ENCODE data around the gene MYO7B.

Gene MYO7B

GRCh38 chr2:127626917-127627739, 91.6 kb downstream of the MYO7B start:
- DNase-seq (ENCODE audit: low spot score), result no peak

- DNase-seq (ENCODE audit: low spot score), result no peak
These were observed 92.5 kb downstream of the MYO7B start for GRCh38 chr2:127627740-127628571.

- DNase-seq (ENCODE audit: low spot score), result no peak
These were observed 93.5 kb downstream of the MYO7B start for GRCh38 chr2:127628767-127629614.

- no peak for DNase-seq (ENCODE audit: low spot score)
These were observed 94.2 kb downstream of the MYO7B start for GRCh38 chr2:127629637-127630036.

GRCh38 chr2:127630096-127630863, 94.8 kb downstream of the MYO7B start:
- DNase-seq (ENCODE audit: low spot score), result no peak

- no peak for DNase-seq (ENCODE audit: low spot score)
These were observed 95.5 kb downstream of the MYO7B start for GRCh38 chr2:127630864-127631540.

GRCh38 chr2:127631541-127631996, 96.1 kb downstream of the MYO7B start:
- DNase-seq (ENCODE audit: low spot score), result no peak

- no peak for DNase-seq (ENCODE audit: low spot score)
These were observed 96.6 kb downstream of the MYO7B start for GRCh38 chr2:127631997-127632581.

GRCh38 chr2:127632592-127633489, 97.4 kb downstream of the MYO7B start:
- DNase-seq (ENCODE audit: low spot score), result no peak

GRCh38 chr2:127633556-127634065, 98.1 kb downstream of the MYO7B start:
- no peak for DNase-seq (ENCODE audit: low spot score)

- no peak for DNase-seq (ENCODE audit: low spot score)
These were observed 98.7 kb downstream of the MYO7B start for GRCh38 chr2:127634066-127634617.

- no peak for DNase-seq (ENCODE audit: low spot score)
These were observed 99.3 kb downstream of the MYO7B start for GRCh38 chr2:127634626-127635379.

GRCh38 chr2:127635380-127636237, 100.1 kb downstream of the MYO7B start:
- DNase-seq (ENCODE audit: low spot score), result no peak

- DNase-seq (ENCODE audit: low spot score), result no peak
These were observed 101.1 kb downstream of the MYO7B start for GRCh38 chr2:127636248-127637235.

- no peak for DNase-seq (ENCODE audit: low spot score)
These were observed 101.8 kb downstream of the MYO7B start for GRCh38 chr2:127637236-127637630.

GRCh38 chr2:127637725-127638252, 102.3 kb downstream of the MYO7B start:
- DNase-seq (ENCODE audit: low spot score), result peak; percentile 34

Data from COLO829 (cell line).